Left hindlimb (tissue), 1 donor: ENCODE data around the gene PEX10.

Experiments used
- DNase-seq: peaks from one replicate; pipeline ENCODE4 v3.0.0-alpha.2; 2018

PEX10 gene

DNA sequence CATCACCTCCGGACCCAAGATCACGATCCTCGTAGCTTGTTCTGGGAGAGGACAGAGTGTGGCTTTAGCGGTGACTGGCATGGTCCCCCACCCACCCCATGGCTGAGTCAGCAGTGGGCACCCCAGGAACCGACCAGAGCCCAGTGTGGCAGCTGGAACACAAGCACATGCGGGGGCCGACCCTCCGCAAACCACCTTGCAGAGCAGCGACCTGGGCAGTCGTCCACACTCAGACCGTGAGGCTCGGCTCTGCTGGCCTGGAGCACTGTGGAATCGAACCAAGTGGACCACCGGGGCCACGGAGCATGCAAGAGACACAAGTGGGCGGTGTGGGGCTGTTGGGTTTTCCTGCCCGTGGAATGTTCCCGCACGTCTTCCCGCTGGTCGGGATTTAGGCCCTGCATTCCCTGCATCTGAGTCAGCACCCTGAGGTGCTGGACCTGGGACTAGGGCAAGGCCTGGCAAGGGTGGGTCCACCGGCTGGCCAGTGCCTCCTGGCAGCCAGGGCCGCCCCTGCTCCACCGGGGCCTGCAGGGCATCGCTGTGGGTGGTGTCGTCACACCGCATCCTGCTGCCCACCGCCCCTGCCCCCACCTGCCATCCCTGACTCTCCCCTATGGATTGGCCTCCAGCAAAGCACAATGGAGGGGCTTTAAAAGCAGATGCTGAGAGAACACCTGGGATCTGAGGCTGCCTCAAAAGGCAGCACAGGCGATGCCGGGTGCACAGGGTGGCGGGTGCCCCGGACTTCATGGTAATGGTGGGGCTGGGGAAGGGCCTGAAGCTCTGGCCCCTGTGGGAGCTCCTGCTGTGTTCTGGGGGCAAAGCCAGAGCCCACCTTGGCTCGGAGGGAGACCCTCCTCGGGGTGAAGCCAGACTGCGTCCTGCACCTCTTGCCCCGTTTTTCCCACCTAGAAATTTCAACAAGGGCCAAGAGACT is 39.5 kb downstream of the PEX10 start:
- DNase-seq = no peak

DNA sequence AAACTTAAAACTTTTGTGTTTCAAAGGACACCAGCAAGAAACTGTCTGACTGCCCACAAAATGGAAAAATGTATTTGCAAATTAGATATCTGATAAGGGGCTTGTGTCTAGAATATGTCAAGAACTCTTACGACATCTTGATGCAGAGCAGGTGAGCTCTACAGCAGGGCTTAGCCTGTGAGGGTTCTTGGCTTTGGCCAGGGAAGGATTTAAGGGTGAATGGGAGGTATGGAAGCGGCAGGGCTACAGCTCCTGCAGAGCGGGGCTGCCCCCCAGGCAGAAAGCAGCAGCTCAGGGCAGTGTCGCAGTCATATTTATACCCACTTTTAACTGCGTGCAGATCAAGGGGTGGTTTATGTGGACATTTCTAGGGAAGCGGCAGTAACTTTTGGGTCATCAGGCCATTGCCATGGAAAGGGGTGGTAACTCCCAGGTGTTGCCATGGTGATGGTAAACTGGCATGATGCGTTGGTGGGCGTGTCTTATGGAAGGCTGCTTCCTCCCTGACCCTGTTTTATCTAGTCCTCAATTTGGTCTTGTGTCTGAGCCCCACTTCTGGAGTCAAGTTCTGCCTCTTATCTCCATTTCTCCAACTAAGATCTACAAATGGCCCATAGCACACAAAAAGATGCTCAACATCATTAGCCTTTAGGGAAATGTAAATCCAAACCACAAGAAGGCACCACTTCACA is 44.2 kb downstream of the PEX10 start:
- DNase-seq = no peak

DNA sequence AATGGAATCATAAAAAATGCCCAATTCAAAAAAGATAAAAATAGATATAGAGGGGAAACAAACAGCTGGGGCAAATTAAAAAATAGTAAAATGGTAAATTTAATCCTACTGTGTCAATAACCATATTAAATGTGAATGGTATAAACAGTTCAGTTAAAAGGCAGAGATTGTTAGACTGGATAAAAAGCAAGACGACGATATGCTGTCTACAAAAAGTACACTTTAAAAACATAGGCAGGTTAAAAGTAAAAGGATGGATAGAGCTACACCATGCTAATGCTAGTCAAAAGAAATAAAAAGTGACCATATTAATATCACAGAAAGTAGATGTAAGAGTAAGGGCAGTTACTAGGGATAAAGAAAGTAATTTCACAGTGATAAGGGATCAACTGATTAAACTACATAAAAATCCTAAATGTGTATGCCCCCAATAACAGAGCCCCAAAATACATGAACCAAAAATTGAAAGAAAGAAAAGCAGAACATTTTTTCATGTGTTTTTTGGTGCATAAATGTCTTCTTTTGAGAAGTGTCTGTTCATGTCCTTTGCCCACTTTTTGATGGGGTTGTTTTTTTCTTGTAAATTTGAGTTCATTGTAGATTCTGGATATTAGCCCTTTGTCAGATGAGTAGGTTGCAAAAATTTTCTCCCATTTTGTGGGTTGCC is 48.4 kb downstream of the PEX10 start:
- DNase-seq = no peak

DNA sequence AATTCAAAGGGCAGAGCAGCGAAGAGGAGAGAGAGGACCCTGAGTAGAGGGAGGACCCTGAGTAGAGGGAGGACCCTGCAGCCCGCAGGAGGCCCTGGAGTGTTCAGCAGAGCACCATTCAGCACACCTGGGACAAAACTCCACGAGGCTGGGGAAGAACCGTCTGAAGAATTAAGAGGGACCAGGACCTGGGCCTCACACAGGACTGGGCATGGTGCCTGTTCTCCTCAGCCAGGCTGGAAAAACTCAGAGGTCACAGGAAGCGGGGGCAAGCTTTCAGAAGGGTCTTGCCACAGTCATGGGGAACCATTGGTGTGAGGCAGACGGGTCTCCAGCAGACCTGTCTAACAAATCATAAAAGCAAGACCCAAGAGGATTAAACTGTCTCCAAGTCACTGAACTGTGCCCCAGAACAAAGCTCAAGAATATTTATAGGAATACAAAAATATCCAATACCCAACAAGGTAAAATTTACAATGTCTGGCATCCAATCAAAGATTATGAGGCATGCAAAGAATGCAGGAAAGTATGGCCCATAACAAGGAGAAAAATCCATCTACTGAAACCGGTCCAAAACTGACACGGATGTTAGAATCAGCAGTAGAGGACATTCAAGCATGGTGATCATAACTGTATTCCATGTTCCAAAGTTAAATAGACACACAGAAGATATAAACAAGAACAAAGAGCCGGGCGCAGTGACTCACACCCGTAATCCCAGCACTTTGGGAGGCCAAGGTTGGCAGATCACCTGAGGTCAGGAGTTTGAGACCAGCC is 51.6 kb downstream of the PEX10 start:
- no peak for DNase-seq

DNA sequence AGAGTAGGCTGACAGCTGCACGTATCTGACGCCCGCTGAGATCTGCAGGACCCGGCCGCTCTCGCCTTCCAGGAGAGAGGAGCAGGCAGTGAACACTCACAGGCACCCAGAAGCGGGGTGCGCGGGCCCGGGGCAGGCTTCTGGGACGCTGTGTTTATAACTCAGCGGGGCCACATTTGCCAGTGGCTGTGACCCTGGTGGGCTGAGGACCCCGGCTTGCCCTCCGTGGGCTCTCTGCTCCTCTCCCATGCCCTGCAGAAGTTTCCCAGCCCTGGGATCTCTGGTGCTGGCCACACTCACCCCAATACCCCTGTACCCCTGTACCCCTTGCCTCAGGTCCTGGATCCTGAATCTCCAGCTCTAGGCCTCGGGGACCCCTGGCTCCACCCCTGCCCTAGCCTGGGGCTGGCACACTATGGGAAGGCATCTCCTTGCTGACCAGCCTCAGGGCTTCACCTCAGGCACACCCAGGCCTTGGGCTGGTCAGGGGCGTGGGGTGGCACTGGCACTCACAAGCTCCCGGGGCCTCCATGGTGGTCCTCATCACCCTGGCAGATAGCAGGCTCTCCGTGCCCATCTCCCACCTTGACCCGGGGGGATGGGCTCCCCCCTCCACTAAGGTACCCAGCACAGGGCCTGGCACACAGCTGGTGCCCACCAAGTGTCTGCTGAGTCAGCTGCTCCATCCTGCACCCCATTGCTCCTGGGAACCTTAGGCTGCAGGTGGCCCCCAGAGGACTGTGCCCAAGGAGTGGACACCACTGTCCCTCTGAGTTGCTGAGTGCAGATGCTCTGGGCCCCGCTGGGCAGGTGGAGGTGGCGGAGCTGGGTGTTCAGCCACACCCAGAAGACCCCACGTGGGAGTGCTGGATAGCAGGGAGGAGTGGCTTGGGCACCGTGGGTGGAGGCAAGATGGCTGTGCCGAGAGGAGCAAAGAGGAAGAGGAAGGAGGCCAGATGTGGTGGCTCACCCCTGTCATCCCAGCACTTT is 53.4 kb downstream of the PEX10 start:
- DNase-seq = no peak

DNA sequence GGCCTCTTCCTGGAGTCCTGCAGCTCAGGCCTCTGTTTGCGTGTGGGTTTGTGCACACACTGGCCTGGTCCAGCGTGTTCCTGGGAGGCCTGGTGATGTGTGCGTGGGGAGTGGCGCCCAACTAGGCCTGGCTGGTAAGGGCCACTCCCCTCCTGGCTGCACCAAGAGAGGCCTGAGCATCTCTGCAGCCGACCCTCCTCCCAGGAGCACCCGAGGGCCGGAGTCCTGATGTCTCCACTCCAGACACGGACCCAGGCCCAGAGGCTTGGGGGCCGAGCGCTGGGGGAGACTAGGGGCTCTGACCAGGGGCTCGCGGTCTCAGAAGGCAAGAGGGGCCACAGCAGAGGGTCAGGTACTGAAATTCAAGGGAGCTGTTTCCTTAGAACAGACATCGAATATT is 54.3 kb downstream of the PEX10 start:
- no peak for DNase-seq

DNA sequence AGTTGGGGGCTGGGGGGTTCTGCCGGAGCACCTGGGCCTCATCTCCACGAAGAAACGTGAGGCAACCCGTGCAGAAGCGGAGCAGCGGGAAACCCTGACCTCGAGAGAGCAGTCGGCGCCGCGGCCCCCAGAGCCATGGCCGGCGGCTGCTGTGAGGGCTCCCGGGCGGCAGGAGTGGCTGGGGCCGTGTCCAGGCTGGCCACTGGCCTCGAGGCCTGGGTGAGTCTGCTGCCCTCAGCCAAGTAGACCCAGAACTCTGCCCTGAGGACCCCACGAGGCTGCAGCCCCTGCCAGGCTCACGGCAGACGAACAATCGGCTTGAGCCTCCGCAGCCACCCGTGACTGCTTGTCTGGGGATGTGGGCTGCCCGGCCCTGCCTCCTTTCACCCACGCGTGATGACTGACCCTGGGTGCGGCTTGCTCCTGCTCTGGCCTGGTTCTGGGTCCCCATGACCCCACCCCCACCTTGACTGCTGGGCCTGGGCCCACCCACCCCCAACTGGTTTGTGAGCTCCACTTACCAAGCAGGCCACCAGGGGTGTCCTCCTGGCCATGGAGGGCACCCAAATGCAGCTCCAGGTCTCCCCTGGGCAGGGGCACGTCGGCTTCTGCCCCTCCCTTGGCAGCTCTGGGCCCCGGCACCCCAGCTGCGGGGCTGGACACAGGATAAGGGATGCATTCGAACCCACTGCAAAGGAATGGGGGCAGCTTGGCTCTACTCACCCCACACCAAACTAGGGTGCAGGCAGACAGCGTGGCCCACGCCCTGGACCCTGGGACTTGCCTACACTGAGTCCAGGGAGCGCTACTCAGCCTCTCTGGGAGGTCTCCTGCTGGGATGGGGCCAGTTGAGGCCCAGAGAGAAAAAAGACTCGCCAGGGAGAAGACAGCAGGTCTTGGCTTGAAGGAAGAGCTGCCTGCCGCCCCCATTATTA is 55.2 kb downstream of the PEX10 start:
- no peak for DNase-seq

DNA sequence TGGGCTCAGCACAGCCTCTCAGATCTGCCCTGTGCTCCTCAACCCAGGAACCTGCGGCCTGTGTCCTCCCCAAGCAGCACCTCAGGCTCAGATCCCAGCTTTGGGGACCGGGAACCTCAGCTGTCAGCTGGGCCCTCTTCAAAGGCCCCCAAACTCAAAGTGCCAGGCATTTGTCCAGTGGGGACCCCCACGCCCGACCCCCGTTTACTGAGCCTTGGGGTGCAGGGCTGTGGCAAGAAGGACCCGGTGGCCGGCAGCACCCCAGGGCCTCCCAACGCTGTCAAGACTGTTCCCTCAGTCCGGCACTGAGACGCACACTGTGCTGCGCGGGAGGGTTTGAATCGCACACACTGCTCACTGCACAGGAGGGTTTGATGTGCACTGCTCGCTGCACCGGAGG is 56.0 kb downstream of the PEX10 start:
- DNase-seq = no peak

DNA sequence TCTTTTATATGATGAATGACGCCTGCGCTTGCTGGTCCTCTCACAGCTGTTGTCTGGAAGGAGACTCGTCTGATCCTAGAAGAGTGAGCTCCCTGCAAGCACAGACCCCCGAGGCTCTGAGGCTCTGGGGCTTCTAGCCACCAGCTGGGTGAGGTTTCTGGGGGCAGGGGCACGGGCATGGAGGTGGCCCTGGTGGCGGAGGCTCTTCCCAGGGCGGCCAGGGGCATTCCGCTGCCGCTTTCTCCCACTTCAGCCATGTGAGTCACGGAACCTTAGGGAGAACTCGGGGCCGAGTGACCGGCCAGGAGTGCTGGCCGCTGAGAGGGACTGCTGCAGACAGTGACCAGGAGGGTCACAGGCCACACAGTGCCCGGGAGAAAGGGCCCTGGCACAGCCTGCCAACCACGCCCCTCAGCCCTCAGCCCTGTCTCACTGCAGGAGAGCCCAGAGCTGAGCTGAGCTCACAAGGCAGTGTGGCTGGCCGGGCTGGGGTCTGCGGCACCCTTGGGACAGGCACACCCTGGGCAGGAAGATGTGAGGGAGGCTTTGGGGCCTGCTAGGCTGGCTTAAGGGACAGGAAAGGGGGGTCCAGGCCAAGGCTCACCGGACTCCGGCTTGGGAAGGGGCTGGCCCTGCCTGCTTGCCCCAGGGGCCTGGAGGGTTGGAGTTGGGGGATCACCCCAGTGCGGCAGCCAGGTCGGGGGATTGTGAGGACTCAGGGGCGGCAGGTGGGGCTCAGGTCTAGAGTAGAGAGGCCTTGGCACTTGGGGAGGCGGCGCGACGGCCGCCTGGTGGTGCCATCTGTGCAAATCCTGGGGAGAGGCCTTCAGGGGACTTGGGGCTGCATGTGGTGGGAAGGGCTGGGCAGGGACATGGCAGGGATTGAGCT is 56.7 kb downstream of the PEX10 start:
- peak; percentile 36 for DNase-seq

DNA sequence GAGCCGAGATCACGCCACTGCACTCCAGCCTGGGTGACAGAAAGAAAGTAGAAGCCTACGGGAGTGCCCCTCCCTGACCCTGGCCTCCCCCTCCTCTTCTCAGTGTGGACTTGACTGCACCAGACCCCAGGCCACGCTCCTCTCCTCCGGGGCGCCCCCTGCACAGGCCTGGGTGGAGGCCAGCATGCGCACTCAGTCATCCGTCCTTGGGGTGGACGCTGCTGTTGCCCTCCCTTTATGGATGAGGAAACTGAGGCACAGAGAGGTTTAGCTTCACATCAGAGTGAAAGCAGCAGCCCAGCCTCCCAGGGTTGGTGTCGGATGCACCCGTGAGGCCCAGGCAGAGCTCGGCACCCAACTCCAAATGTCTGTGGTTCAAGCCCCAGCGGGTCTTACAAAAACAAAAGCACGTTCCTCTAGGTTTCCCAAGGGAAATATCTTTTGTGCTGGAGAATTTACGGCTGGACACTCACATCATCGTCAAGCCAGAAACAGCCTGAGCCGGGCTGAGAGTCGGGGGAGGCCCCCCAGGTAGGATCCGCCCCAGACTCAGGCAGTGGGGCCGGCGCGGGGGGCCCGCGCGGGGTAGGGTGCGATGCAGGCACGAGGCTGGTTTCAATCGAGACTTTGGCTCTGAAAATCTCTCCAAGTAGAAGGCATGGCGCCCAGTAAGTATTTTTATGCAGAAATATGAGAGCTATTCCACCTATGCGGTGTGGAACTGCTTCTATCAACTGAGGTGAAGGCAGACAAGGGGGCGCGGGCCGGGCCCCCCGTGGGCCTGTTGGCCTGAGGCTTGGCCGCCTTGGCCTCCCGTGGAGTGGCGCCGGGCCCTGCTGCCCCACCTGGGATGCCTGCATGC is 57.6 kb downstream of the PEX10 start:
- no peak for DNase-seq
